ENCODE results near the gene RPP40. TPM values are rescaled to one million over a fixed set of nuclear protein-coding genes. Genes with fewer than 3 reads are reported as not detected.

Gene RPP40
- total and polyA plus RNA-seq, 2 of the 8 experiments (the other 6 are each of a cell fraction or from before 2014, with no cell fraction given): 7.0 to 15.7 TPM

DNA sequence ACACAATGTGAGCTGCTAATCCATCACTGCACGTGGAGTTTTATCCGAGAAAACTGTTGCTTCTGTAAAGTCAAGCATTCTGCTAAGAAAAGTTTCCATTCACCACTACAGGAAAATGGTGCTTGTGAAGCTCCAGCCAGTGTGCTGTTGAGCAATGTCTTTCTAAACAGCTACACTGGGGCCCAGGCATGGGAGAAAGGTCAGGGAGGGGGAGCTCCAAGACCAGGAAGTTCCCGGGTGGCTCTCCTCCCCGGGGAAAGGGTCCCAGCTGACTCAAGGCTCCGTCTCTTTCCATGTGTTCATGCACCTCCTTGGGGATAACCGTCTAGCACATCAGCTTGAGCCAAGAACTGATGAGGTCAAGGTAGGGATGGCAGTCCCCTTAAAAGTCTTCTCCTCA lies 20.5 kb downstream of the RPP40 start (continued):
- TF ChIP-seq POLR2AphosphoS5 (IDR thresholded peaks at IDR 0.05; ENCODE audit: low read depth, low read length) (no peak), GTF2F1 (IDR thresholded peaks at IDR 0.05; ENCODE audit: borderline replicate concordance, low read depth, low read length) (no peak), TEAD4 (IDR thresholded peaks at IDR 0.05; ENCODE audit: low read depth, low read length) (no peak), SAP30 (IDR thresholded peaks at IDR 0.05; ENCODE audit: insufficient read depth, insufficient replicate concordance, low read length) (no peak)
